Aorta (tissue), 5 donors: ENCODE measurements around the gene STAMBP. TPM values are rescaled to one million over a fixed set of nuclear protein-coding genes. Genes with fewer than 3 reads are reported as not detected.

Source experiments
- ATAC-seq: fragments of 200-7000 bp; cut with Tn5 transposase; one replicate; pipeline ENCODE4 v1.9.1; 2022; ENCODE audit warnings: moderate library complexity; ENCODE audit not compliant: low FRiP score
- DNase-seq, 2 donors: peaks; one replicate each; pipeline ENCODE4 v3.0.0-alpha.2; 2020
- H3K27ac ChIP-seq, 2 donors: one replicate each; pipeline ENCODE4 v1.5.1; 2013; ENCODE audit warnings: low read length in 2 of 2, mild to moderate bottlenecking in 2 of 2, moderate library complexity in 2 of 2, control low read depth in 1 of 2, inconsistent platforms in 1 of 2, low read depth in 1 of 2
- H3K27me3 ChIP-seq, 2 donors: one replicate each; pipeline ENCODE4 v1.6.1; 2013; ENCODE audit warnings: control low read depth in 1 of 2, low read length in 1 of 2, mild to moderate bottlenecking in 1 of 2, moderate library complexity in 1 of 2; ENCODE audit not compliant: insufficient read depth in 2 of 2, control insufficient read depth in 1 of 2
- H3K36me3 ChIP-seq, 2 donors: one replicate each; pipeline ENCODE4 v1.6.1; 2013; ENCODE audit warnings: control low read depth in 1 of 2, low read length in 1 of 2, mild to moderate bottlenecking in 1 of 2; ENCODE audit not compliant: insufficient read depth in 2 of 2, control insufficient read depth in 1 of 2
- H3K4me1 ChIP-seq, 2 donors: one replicate each; pipeline ENCODE4 v1.6.1; 2013; ENCODE audit warnings: low read length in 2 of 2, control low read depth in 1 of 2, mild to moderate bottlenecking in 1 of 2, moderate library complexity in 1 of 2; ENCODE audit not compliant: insufficient read depth in 2 of 2, control insufficient read depth in 1 of 2
- H3K4me3 ChIP-seq, 2 donors: one replicate each; pipeline ENCODE4 v1.5.1; 2013; ENCODE audit warnings: low read length in 2 of 2, control low read depth in 1 of 2, mild to moderate bottlenecking in 1 of 2
- H3K9me3 ChIP-seq: one replicate; pipeline ENCODE4 v1.6.1; 2013; ENCODE audit warnings: mild to moderate bottlenecking, low read length; ENCODE audit not compliant: control insufficient read depth
- WGBS, 2 donors: extraction: QIAGEN DNeasy Blood & Tissue Kit; methylation state at CpG; one replicate each; pipeline ENCODE4 v1.1.7; 2013; 5-methylcytosine and 5-hydroxymethylcytosine counted together
- intact Hi-C, 2 donors: fragments of 100-400 bp; cut with DNase I; formaldehyde crosslinking; loops; one replicate each; pipeline versions ENCODE4 v1.14.2 to v1.15.0; 2022
- polyA plus RNA-seq, 2 donors: library from polyadenylated mRNA; stranded (reverse); fragments of 200-250 nt; gene quantifications; one replicate each; pipeline ENCODE4 v1.2.3, GENCODE V29; 2013
- total RNA-seq, 2 donors: library from RNA; stranded (reverse); fragmentation: NEBNext Ultra II Directional; extraction: Animal tissue kit (Norgen Biotek cat#: 25700); gene quantifications; one replicate each; pipeline ENCODE4 v1.2.1, GENCODE V29; 2021
- donor health status: healthy with polysubstance abuse.
- donor health status: Bipolar disorder and iron deficiency.
- donor health status: DM: no; HTN: no; CAD: no.
- donor health status: DM: no; HTN: no; CAD: no.
- donor health status: DM: yes; HTN: yes; CAD: no.

Gene STAMBP
- total and polyA plus RNA-seq, 4 donors, result 32.3 to 43.5 (median 32.8) TPM

- 91% methylated on average over 8 of the region's 8 CpGs for WGBS, 2 donors
- DNase-seq, result peak in 1 of 2 donors; percentile 25
- H3K27ac ChIP-seq, result no peak overlapping the region
Observed at GRCh38 chr2:73913414-73914054, 84.8 kb downstream of the STAMBP start.

DNA sequence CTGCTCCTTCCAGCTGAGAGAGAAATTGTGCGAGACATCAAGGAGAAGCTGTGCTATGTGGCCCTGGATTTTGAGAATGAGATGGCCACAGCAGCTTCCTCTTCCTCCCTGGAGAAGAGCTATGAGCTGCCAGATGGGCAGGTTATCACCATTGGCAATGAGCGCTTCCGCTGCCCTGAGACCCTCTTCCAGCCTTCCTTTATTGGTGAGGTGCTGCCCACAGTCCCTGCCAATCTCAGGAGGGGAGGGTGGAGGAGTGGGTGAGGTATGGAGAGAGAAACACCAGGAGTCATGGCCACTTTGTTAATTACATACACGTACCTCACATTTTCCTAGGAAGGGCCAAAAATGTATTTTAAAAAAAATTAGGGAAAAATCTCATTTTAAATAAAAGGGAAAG is 85.9 kb downstream of the STAMBP start:
- intact Hi-C loops, result no loop called here
- WGBS, 2 donors, result 88 to 92% methylated on average over 4 of the region's 4 CpGs
- no peak overlapping the region for H3K27ac ChIP-seq

More at GRCh38 chr2:73913414-73914054, 84.8 kb downstream of the STAMBP start:
- intact Hi-C loops, result no loop called here
- no peak for ATAC-seq
- Histone ChIP-seq H3K9me3 (no peaks in the 10 kb centered on the region), H3K4me1 (no peaks in the 10 kb centered on the region), H3K27me3 (no peaks in the 10 kb centered on the region), H3K36me3 (peaks cover 17 to 21% of the 10 kb centered on the region in 2 donors), H3K4me3 (no peak overlapping the region)

DNA sequence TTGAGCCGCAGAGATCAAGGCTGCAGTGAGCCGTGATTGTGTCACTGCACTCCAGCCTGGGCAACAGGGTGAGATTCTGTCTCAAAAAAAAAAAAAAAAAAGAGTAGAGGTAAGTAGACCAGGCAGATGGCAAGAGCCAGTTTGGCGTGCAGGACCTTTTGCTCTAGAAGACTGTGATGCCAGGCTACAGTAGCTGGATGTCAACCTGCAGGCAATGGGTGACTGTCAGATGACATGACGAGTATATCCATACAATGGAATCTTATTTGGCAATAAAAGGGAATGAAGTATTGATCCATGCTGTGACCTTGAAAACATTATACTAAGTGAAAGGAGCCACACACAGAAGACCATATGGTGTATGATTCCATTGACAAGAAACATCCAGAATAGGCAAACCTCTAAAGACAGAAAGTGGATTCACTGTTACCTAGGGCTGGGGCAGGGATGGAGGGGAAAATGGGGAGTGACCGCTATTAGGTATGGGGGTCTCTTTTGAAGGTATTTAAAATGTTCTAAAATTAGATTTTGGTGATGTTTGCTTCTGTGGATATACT is 86.8 kb downstream of the STAMBP start:
- H3K36me3 ChIP-seq, result peaks cover 11 to 25% of the 10 kb centered on the region in 2 donors
- DNase-seq (no peak), ATAC-seq (no peak)
- no peaks in the 10 kb centered on the region for H3K4me1 ChIP-seq
- H3K4me3 ChIP-seq, result no peak overlapping the region
- intact Hi-C loops, result no loop called here
- no peaks in the 10 kb centered on the region for H3K27me3 ChIP-seq
- H3K27ac ChIP-seq, result no peak overlapping the region
- H3K9me3 ChIP-seq, result no peaks in the 10 kb centered on the region
- 92 to 94% methylated on average over 5 of the region's 5 CpGs for WGBS, 2 donors

More for the DNA sequence above, 85.9 kb downstream of the STAMBP start:
- H3K4me3 ChIP-seq, result no peak overlapping the region
- H3K27me3 ChIP-seq, result no peaks in the 10 kb centered on the region
- H3K36me3 ChIP-seq, result peaks cover 11 to 22% of the 10 kb centered on the region in 2 donors
- H3K4me1 ChIP-seq, result no peaks in the 10 kb centered on the region
- H3K9me3 ChIP-seq, result no peaks in the 10 kb centered on the region
- peak in 1 of 2 donors; percentile 16 for DNase-seq
- ATAC-seq, result no peak

GRCh38 chr2:73916666-73917065 is 87.9 kb downstream of the STAMBP start:
- intact Hi-C loops, result no loop called here
- no peaks in the 10 kb centered on the region for H3K9me3 ChIP-seq
- ATAC-seq, result no peak
- H3K27ac ChIP-seq, result no peak overlapping the region
- no peaks in the 10 kb centered on the region for H3K27me3 ChIP-seq
- WGBS, 2 donors, result 44 to 48% methylated on average over 2 of the region's 2 CpGs
- DNase-seq, result peak in 1 of 2 donors; percentile 35
- H3K36me3 ChIP-seq, result peaks cover 9 to 25% of the 10 kb centered on the region in 2 donors
- no peak overlapping the region for H3K4me3 ChIP-seq
- H3K4me1 ChIP-seq, result no peaks in the 10 kb centered on the region

- intact Hi-C loops, result no loop called here
- peaks cover 9 to 25% of the 10 kb centered on the region in 2 donors for H3K36me3 ChIP-seq
- H3K4me3 ChIP-seq, result no peak overlapping the region
- DNase-seq (no peak), ATAC-seq (no peak)
- no peaks in the 10 kb centered on the region for H3K4me1 ChIP-seq
- H3K27me3 ChIP-seq, result no peaks in the 10 kb centered on the region
- H3K27ac ChIP-seq, result no peak overlapping the region
- H3K9me3 ChIP-seq, result no peaks in the 10 kb centered on the region
- WGBS, 2 donors, result 48 to 98% methylated on average over 2 of the region's 2 CpGs
Observed at GRCh38 chr2:73917296-73917695, 88.5 kb downstream of the STAMBP start.

- intact Hi-C loops, result no loop called here
- Histone ChIP-seq H3K36me3 (peaks cover 9 to 25% of the 10 kb centered on the region in 2 donors), H3K4me1 (no peaks in the 10 kb centered on the region), H3K27me3 (no peaks in the 10 kb centered on the region), H3K9me3 (no peaks in the 10 kb centered on the region), H3K27ac (no peak overlapping the region), H3K4me3 (no peak overlapping the region)
- WGBS, 2 donors, result 86 to 91% methylated on average over 4 of the region's 4 CpGs
- DNase-seq (no peak), ATAC-seq (no peak)
Observed at GRCh38 chr2:73917696-73918207, 89.0 kb downstream of the STAMBP start.

- H3K36me3 ChIP-seq, result peaks cover 9 to 21% of the 10 kb centered on the region in 2 donors
- WGBS, 2 donors, result 90 to 92% methylated on average over 3 of the region's 3 CpGs
- H3K27me3 ChIP-seq, result no peaks in the 10 kb centered on the region
- no peak overlapping the region for H3K27ac ChIP-seq
- H3K4me3 ChIP-seq, result no peak overlapping the region
- H3K4me1 ChIP-seq, result no peaks in the 10 kb centered on the region
- ATAC-seq (no peak), DNase-seq (no peak)
- intact Hi-C loops, result no loop called here
- no peaks in the 10 kb centered on the region for H3K9me3 ChIP-seq
Observed at GRCh38 chr2:73918856-73919255, 90.1 kb downstream of the STAMBP start.

GRCh38 chr2:73919596-73920228 is 91.0 kb downstream of the STAMBP start:
- Histone ChIP-seq H3K27ac (no peak overlapping the region), H3K36me3 (peaks cover 6 to 18% of the 10 kb centered on the region in 2 donors), H3K9me3 (no peaks in the 10 kb centered on the region), H3K27me3 (no peaks in the 10 kb centered on the region), H3K4me3 (no peak overlapping the region), H3K4me1 (no peaks in the 10 kb centered on the region)
- intact Hi-C loops, result no loop called here
- ATAC-seq, result no peak
- 83 to 84% methylated on average over 7 of the region's 7 CpGs for WGBS, 2 donors
- no peak for DNase-seq
